Femur (tissue), 1 donor: ENCODE measurements around the gene SLC8A3.

ENCODE experiments used
- DNase-seq: peaks from one replicate; pipeline ENCODE4 v3.0.0-alpha.2; 2017

SLC8A3 gene

GRCh38 chr14:70061108-70061507 lies 127.6 kb downstream of the SLC8A3 start:
- DNase-seq, result no peak

- no peak for DNase-seq
Measured at GRCh38 chr14:70059545-70059944, 129.2 kb downstream of the SLC8A3 start.

GRCh38 chr14:70057519-70058136 lies 131.1 kb downstream of the SLC8A3 start:
- no peak for DNase-seq

- peak; percentile 42 for DNase-seq
Measured at GRCh38 chr14:70052990-70053389, 135.8 kb downstream of the SLC8A3 start.

GRCh38 chr14:70050136-70050535 lies 138.6 kb downstream of the SLC8A3 start:
- no peak for DNase-seq

GRCh38 chr14:70049605-70050004 lies 139.1 kb downstream of the SLC8A3 start:
- no peak for DNase-seq

GRCh38 chr14:70048313-70048654 lies 140.5 kb downstream of the SLC8A3 start:
- no peak for DNase-seq

- DNase-seq, result no peak
Measured at GRCh38 chr14:70047598-70048312, 141.0 kb downstream of the SLC8A3 start.

GRCh38 chr14:70045844-70046535 lies 142.8 kb downstream of the SLC8A3 start:
- DNase-seq, result peak; percentile 60

GRCh38 chr14:70045310-70045709 lies 143.4 kb downstream of the SLC8A3 start:
- DNase-seq, result no peak

GRCh38 chr14:70043001-70043400 lies 145.8 kb downstream of the SLC8A3 start:
- no peak for DNase-seq

GRCh38 chr14:70036665-70037064 lies 152.1 kb downstream of the SLC8A3 start:
- DNase-seq, result no peak

- DNase-seq, result no peak
Measured at GRCh38 chr14:70034257-70034656, 154.5 kb downstream of the SLC8A3 start.

- no peak for DNase-seq
Measured at GRCh38 chr14:70033561-70033960, 155.2 kb downstream of the SLC8A3 start.

- DNase-seq, result no peak
Measured at GRCh38 chr14:70033116-70033515, 155.6 kb downstream of the SLC8A3 start.

- DNase-seq, result no peak
Measured at GRCh38 chr14:70032447-70032846, 156.3 kb downstream of the SLC8A3 start.

- no peak for DNase-seq
Measured at GRCh38 chr14:70032016-70032415, 156.7 kb downstream of the SLC8A3 start.

- no peak for DNase-seq
Measured at GRCh38 chr14:70029296-70030132, 159.2 kb downstream of the SLC8A3 start.

- peak; percentile 84 for DNase-seq
Measured at GRCh38 chr14:70027785-70028428, 160.8 kb downstream of the SLC8A3 start.

GRCh38 chr14:70023871-70024270 lies 164.9 kb downstream of the SLC8A3 start:
- no peak for DNase-seq

- no peak for DNase-seq
Measured at GRCh38 chr14:70022771-70023445, 165.8 kb downstream of the SLC8A3 start.
